Astrocyte (in vitro differentiated cells and primary cell): ENCODE measurements around the gene PELI2.

Experiments
- EZH2 ChIP-seq: IDR thresholded peaks from 2 replicates; pipeline ENCODE4 v1.6.1; 2012; ENCODE audit warnings: mild to moderate bottlenecking, low read length, inconsistent platforms; ENCODE audit not compliant: insufficient read depth
- TF ChIP-seq, protein P1 (sequence below): IDR thresholded peaks from 2 replicates; pipeline ENCODE4 v1.5.1; 2011; ENCODE audit warnings: low read depth, mild to moderate bottlenecking, inconsistent platforms, low read length, moderate library complexity; ENCODE audit not compliant: insufficient read depth

DNA sequence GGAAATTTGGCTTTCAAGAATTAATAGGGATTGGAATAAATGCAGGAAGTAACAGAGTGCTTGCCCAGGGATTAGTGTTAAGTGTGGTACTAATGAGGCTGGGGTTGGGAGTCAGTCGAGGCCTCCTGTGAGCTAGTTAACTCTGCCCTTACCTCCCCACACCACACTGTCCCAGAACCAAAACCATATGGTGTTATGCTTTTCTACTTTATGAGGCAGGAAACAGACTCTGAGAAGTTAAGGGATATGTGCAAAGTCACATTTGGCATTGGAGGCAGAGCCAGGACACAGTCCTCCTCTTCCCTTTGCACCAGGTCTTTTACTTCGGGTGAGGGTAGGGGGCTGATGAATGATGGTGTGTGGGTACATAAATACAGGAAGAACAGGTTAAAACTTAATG is 41.9 kb downstream of the PELI2 start:
- TF ChIP-seq, protein P1, sequence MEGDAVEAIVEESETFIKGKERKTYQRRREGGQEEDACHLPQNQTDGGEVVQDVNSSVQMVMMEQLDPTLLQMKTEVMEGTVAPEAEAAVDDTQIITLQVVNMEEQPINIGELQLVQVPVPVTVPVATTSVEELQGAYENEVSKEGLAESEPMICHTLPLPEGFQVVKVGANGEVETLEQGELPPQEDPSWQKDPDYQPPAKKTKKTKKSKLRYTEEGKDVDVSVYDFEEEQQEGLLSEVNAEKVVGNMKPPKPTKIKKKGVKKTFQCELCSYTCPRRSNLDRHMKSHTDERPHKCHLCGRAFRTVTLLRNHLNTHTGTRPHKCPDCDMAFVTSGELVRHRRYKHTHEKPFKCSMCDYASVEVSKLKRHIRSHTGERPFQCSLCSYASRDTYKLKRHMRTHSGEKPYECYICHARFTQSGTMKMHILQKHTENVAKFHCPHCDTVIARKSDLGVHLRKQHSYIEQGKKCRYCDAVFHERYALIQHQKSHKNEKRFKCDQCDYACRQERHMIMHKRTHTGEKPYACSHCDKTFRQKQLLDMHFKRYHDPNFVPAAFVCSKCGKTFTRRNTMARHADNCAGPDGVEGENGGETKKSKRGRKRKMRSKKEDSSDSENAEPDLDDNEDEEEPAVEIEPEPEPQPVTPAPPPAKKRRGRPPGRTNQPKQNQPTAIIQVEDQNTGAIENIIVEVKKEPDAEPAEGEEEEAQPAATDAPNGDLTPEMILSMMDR: no peak
- TF ChIP-seq EZH2: no peak
